Measurements from ENCODE around the gene ARMC2. TPM values are rescaled to one million over a fixed set of nuclear protein-coding genes. Genes with fewer than 3 reads are reported as not detected.

ARMC2 gene
- total RNA-seq, 4 donors from 2014 or later = 0.27 to 4.1 (median 1.2) TPM

- 53 to 59% methylated on average over 2 of the region's 2 CpGs for WGBS, 2 donors
- Histone ChIP-seq H3K4me3 (peak overlapping the region in 1 of 4 donors; percentile 81), H3K36me3 (no peaks in the 10 kb centered on the region), H3K27ac (peak overlapping the region in 3 of 4 donors; percentile 96 to 98 (median 96)), H3K9me3 (no peaks in the 10 kb centered on the region), H3K4me1 (peaks cover 4 to 70% (median 17%) of the 10 kb centered on the region in 3 donors), H3K27me3 (no peaks in the 10 kb centered on the region)
- DNase-seq = no peak
- intact Hi-C loops (cut with DNase I) = no loop called here
- TF ChIP-seq CTCF (IDR thresholded peaks at IDR 0.05) = no peak
Measured at GRCh38 chr6:109010705-109011102, 162.5 kb downstream of the ARMC2 start.

- WGBS, 2 donors = 40 to 49% methylated on average over 2 of the region's 2 CpGs
- intact Hi-C loops (cut with DNase I) = no loop called here
- Histone ChIP-seq H3K4me1 (peaks cover 5 to 50% (median 10%) of the 10 kb centered on the region in 3 donors), H3K36me3 (no peaks in the 10 kb centered on the region), H3K9me3 (no peaks in the 10 kb centered on the region), H3K27me3 (no peaks in the 10 kb centered on the region), H3K4me3 (no peak overlapping the region), H3K27ac (peak overlapping the region in 3 of 4 donors; percentile 56 to 64 (median 57))
- TF ChIP-seq CTCF (IDR thresholded peaks at IDR 0.05) (no peak), POLR2A (IDR thresholded peaks at IDR 0.05) (no peak)
- DNase-seq = no peak
Measured at GRCh38 chr6:109013656-109014305, 165.6 kb downstream of the ARMC2 start.

- WGBS, 2 donors = 74 to 88% methylated on average over 2 of the region's 2 CpGs
- intact Hi-C loops (cut with DNase I) = no loop called here
- Histone ChIP-seq H3K27ac (peak overlapping the region in 2 of 4 donors; percentile 56 to 57), H3K4me1 (peaks cover 5 to 50% (median 10%) of the 10 kb centered on the region in 3 donors), H3K36me3 (no peaks in the 10 kb centered on the region), H3K27me3 (no peaks in the 10 kb centered on the region), H3K4me3 (no peak overlapping the region), H3K9me3 (no peaks in the 10 kb centered on the region)
- TF ChIP-seq POLR2A (IDR thresholded peaks at IDR 0.05) = no peak
- no peak for TF ChIP-seq CTCF (IDR thresholded peaks at IDR 0.05)
- DNase-seq = no peak
Measured at GRCh38 chr6:109014606-109015005, 166.4 kb downstream of the ARMC2 start.

GRCh38 chr6:109015176-109015575, 167.0 kb downstream of the ARMC2 start:
- Histone ChIP-seq H3K36me3 (no peaks in the 10 kb centered on the region), H3K4me1 (peaks cover 5 to 51% (median 10%) of the 10 kb centered on the region in 3 donors), H3K27me3 (no peaks in the 10 kb centered on the region), H3K9me3 (no peaks in the 10 kb centered on the region), H3K4me3 (no peak overlapping the region), H3K27ac (peak overlapping the region in 3 of 4 donors; percentile 5 to 57 (median 56))
- TF ChIP-seq POLR2A (IDR thresholded peaks at IDR 0.05) (no peak), CTCF (IDR thresholded peaks at IDR 0.05) (no peak)
- no peak for DNase-seq
- intact Hi-C loops (cut with DNase I) = no loop called here

- WGBS, 2 donors = 27 to 50% methylated on average over 1 of the region's 1 CpG
- H3K27ac ChIP-seq = no peak overlapping the region
- no peaks in the 10 kb centered on the region for H3K9me3 ChIP-seq
- H3K4me1 ChIP-seq = peaks cover 5 to 20% (median 7%) of the 10 kb centered on the region in 3 donors
- intact Hi-C loops (cut with DNase I) = no loop called here
- TF ChIP-seq POLR2A (IDR thresholded peaks at IDR 0.05) (no peak), CTCF (IDR thresholded peaks at IDR 0.05) (no peak)
- no peaks in the 10 kb centered on the region for H3K36me3 ChIP-seq
- no peak for DNase-seq
- H3K4me3 ChIP-seq = no peak overlapping the region
- H3K27me3 ChIP-seq = no peaks in the 10 kb centered on the region
Measured at GRCh38 chr6:109019911-109020310, 171.7 kb downstream of the ARMC2 start.

Measured in esophagus squamous epithelium (tissue), 5 donors.